Skeletal muscle tissue (tissue), 4 donors: Measurements from ENCODE around the gene UBE2D3. TPM values are rescaled to one million over a fixed set of nuclear protein-coding genes. Genes with fewer than 3 reads are reported as not detected.

Source experiments
- H3K27ac ChIP-seq: one replicate; pipeline ENCODE4 v1.7.0; 2013; ENCODE audit warnings: mild to moderate bottlenecking, low read depth, low read length, inconsistent platforms
- H3K27me3 ChIP-seq, 3 donors: one replicate each; pipeline ENCODE4 v1.7.0; 2013; ENCODE audit warnings: low read length in 3 of 3; ENCODE audit not compliant: control insufficient read depth in 3 of 3, insufficient read depth in 3 of 3
- H3K36me3 ChIP-seq, 3 donors: one replicate each; pipeline ENCODE4 v1.7.0; 2013; ENCODE audit warnings: low read length in 3 of 3; ENCODE audit not compliant: control insufficient read depth in 3 of 3, insufficient read depth in 3 of 3
- H3K4me1 ChIP-seq, 3 donors: one replicate each; pipeline ENCODE4 v1.7.0; 2013; ENCODE audit warnings: low read length in 3 of 3, mild to moderate bottlenecking in 3 of 3; ENCODE audit not compliant: control insufficient read depth in 3 of 3, insufficient read depth in 3 of 3
- H3K4me3 ChIP-seq, 3 donors: one replicate each; pipeline ENCODE4 v1.7.0; 2013; ENCODE audit warnings: low read length in 3 of 3
- H3K9ac ChIP-seq, 3 donors: one replicate each; pipeline ENCODE4 v1.7.0; 2013; ENCODE audit warnings: low read length in 3 of 3, mild to moderate bottlenecking in 3 of 3, moderate library complexity in 2 of 3, low read depth in 1 of 3
- H3K9me3 ChIP-seq, 3 donors: one replicate each; pipeline ENCODE4 v1.7.0; 2013; ENCODE audit warnings: low read length in 3 of 3; ENCODE audit not compliant: control insufficient read depth in 3 of 3
- total RNA-seq: library from RNA; depleted of rRNA; stranded (reverse); fragments of >200 nt; gene quantifications from one replicate; pipeline ENCODE4 v1.2.3, GENCODE V29; 2014
- donor health status: Osteomylitis.

UBE2D3 gene
- total RNA-seq, 1 donor from 2014 or later = 246 TPM

GRCh38 chr4:102781570-102781969, 45.8 kb downstream of the UBE2D3 start:
- no peaks in the 10 kb centered on the region for H3K9me3 ChIP-seq
- H3K36me3 ChIP-seq = no peaks in the 10 kb centered on the region
- H3K27ac ChIP-seq = no peak overlapping the region
- H3K4me3 ChIP-seq = no peak overlapping the region
- H3K9ac ChIP-seq = no peak overlapping the region
- H3K27me3 ChIP-seq = no peaks in the 10 kb centered on the region
- H3K4me1 ChIP-seq = no peaks in the 10 kb centered on the region

- Histone ChIP-seq H3K9me3 (no peaks in the 10 kb centered on the region), H3K4me3 (no peak overlapping the region), H3K9ac (no peak overlapping the region), H3K4me1 (no peaks in the 10 kb centered on the region), H3K27ac (no peak overlapping the region), H3K36me3 (no peaks in the 10 kb centered on the region), H3K27me3 (no peaks in the 10 kb centered on the region)
Observed at GRCh38 chr4:102780476-102781144, 46.7 kb downstream of the UBE2D3 start.

DNA sequence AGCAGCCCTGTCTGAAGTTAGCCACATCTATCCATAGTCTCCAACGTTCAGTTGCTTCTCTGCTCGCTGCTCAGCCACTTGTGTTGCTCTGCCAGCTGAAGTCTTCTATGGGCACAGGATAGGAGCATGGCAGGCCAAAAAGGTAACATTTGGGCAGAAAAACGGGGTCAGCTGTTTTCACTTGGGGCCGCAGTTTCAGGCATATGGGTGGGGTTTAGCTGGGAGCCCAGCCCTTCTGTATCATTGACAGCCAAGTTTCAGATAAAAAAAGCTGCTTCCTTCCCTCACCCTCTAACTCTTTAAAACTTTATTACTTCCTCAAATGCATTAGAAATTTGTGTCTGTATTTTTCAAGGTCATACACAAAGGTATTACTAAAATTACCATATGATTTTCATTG, 48.1 kb downstream of the UBE2D3 start:
- Histone ChIP-seq H3K4me1 (no peaks in the 10 kb centered on the region), H3K9me3 (no peaks in the 10 kb centered on the region), H3K27me3 (no peaks in the 10 kb centered on the region)

GRCh38 chr4:102778720-102779119, 48.6 kb downstream of the UBE2D3 start:
- Histone ChIP-seq H3K4me3 (no peak overlapping the region), H3K4me1 (no peaks in the 10 kb centered on the region), H3K9ac (no peak overlapping the region), H3K27ac (no peak overlapping the region), H3K9me3 (no peaks in the 10 kb centered on the region), H3K27me3 (no peaks in the 10 kb centered on the region), H3K36me3 (no peaks in the 10 kb centered on the region)

More for the DNA sequence above, 48.1 kb downstream of the UBE2D3 start:
- no peak overlapping the region for H3K9ac ChIP-seq
- H3K4me3 ChIP-seq = no peak overlapping the region
- no peak overlapping the region for H3K27ac ChIP-seq
- H3K36me3 ChIP-seq = no peaks in the 10 kb centered on the region

DNA sequence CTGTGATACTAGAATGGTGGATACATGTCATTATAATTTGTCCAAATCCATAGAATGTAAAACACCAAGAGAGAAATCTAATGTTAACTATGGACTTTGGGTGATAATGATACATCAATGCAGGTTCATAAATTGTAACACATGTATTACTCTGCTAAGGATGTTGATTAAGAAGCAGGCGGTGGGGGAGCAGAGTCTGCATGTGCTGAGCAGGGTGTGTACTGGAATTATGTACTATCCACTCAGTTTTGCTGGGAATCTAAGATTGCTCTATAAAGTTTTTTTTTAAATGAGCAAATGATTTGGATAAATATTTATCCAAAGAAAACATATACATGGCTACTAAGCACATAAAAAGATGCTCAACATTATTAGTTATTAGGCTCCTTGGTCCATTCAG, 51.5 kb downstream of the UBE2D3 start:
- Histone ChIP-seq H3K27me3 (no peaks in the 10 kb centered on the region), H3K9ac (no peak overlapping the region), H3K27ac (no peak overlapping the region), H3K9me3 (no peaks in the 10 kb centered on the region), H3K36me3 (no peaks in the 10 kb centered on the region), H3K4me3 (no peak overlapping the region), H3K4me1 (no peaks in the 10 kb centered on the region)

DNA sequence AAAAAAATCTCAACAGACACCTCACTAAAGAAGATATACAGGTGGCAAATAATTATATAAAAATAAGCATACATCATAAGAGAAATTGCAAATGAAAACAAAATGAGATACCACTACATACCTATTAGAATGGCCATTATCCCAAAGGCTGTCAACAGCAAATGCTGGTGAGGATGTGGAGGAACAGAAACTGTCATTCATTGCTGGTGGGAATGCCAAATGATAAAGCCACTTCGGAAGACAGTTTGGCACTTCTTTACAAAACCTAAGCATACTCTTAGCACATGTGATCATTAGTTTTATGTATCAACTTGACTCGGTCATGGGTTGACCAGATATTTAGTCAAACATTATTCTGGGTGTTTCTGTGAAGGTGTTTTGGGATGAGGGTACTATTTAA, 53.1 kb downstream of the UBE2D3 start:
- H3K4me1 ChIP-seq = no peaks in the 10 kb centered on the region
- H3K4me3 ChIP-seq = no peak overlapping the region
- no peaks in the 10 kb centered on the region for H3K27me3 ChIP-seq
- H3K9ac ChIP-seq = no peak overlapping the region
- no peaks in the 10 kb centered on the region for H3K9me3 ChIP-seq
- no peak overlapping the region for H3K27ac ChIP-seq
- no peaks in the 10 kb centered on the region for H3K36me3 ChIP-seq

DNA sequence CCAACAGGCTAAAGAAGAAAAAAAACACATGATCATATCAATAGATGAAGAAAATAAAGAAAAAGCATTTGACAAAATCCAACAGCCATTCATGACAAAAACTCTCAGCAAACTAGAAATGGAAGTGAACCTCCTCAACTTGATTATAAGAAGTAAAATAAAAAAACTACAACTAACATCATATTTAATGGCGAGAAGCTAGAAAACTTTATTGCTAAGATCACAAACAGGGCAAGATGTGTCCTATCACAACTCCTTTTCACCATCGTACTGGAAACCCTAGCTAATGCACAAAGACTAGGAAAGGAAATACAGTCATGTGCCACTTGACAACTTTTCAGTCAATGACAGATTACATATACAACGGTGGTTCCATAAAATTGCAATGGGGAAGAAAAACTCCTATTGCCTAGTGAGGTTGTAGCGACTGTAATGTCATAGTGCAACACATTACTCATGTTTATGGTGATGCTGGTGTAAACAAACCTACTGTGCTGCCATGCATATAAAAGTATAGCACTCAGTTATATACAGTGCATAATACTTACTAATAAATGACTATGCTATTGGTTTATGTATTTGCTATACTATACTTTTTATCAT, 54.5 kb downstream of the UBE2D3 start:
- H3K27ac ChIP-seq = no peak overlapping the region
- H3K9me3 ChIP-seq = no peaks in the 10 kb centered on the region
- no peak overlapping the region for H3K4me3 ChIP-seq
- no peak overlapping the region for H3K9ac ChIP-seq
- no peaks in the 10 kb centered on the region for H3K36me3 ChIP-seq
- no peaks in the 10 kb centered on the region for H3K4me1 ChIP-seq
- no peaks in the 10 kb centered on the region for H3K27me3 ChIP-seq

DNA sequence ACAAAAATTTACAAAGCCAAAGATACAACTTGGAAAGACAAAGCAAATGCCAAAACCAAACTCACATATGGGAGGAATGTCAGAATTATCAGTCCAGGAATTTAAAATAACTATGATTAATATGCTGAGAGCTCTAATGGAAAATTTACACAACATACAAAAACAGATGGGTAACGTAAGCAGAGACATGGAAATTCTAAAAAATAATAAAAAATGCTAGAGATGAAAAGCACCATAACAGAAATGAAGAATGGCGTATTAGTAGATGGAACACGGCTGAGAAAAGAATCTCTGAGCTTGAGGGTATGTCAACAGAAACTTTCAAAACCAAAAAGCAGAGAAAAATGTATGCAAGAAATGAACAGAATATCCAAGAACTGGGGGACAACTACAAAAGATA, 62.5 kb downstream of the UBE2D3 start:
- Histone ChIP-seq H3K9ac (no peak overlapping the region), H3K9me3 (no peaks in the 10 kb centered on the region), H3K4me3 (no peak overlapping the region), H3K4me1 (peaks cover 3 to 9% (median 7%) of the 10 kb centered on the region in 3 donors), H3K36me3 (no peaks in the 10 kb centered on the region), H3K27me3 (no peaks in the 10 kb centered on the region), H3K27ac (no peak overlapping the region)

DNA sequence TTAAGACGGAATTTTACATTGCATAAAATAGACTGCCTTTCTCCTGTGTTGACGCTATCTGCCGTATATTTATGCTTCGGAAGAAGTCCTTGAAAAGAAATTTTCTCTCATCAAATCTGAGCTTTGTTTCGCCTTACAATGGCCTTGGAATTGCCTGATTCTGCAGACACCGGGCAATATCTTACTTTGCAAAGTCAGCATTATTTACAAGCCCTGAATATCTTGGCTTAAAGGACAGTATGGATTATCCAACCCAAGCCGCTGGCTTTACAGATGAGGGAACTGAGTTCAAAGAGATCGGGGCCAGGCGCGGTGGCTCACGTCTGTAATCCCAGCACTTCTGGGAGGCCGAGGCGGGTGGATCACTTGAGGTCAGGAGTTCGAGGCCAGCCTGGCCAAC, 65.4 kb downstream of the UBE2D3 start:
- peaks cover 6 to 17% (median 10%) of the 10 kb centered on the region in 3 donors for H3K4me1 ChIP-seq
- H3K9me3 ChIP-seq = no peaks in the 10 kb centered on the region
- H3K27ac ChIP-seq = no peak overlapping the region
- peak overlapping the region; percentile 96 to 99 (median 96) for H3K4me3 ChIP-seq
- peak overlapping the region; percentile 79 to 95 (median 93) for H3K9ac ChIP-seq
- H3K36me3 ChIP-seq = no peaks in the 10 kb centered on the region
- H3K27me3 ChIP-seq = no peaks in the 10 kb centered on the region

DNA sequence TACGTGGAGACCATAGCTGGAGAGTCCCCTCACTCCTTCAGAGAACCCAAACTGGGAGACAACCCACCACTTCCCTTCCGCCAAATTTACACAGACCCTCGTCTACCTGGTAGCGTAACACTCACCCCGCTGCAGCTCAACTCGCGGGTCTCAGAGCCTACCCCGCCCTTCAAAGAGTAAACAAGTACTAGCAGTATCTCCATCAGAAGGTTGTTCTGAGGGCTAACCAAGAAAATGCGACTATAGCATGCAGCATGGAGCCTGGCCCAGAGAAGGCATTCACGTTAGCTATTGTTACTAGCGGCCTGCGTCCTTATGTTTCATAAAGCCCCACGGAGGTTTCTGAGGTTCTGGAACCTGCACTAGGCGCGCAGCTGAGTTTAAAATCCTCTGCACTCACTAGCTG, 66.1 kb downstream of the UBE2D3 start:
- H3K27me3 ChIP-seq = no peaks in the 10 kb centered on the region
- H3K4me3 ChIP-seq = peak overlapping the region; percentile 96 to 99 (median 96)
- peak overlapping the region; percentile 79 to 95 (median 93) for H3K9ac ChIP-seq
- H3K9me3 ChIP-seq = no peaks in the 10 kb centered on the region
- peaks cover 6 to 17% (median 10%) of the 10 kb centered on the region in 3 donors for H3K4me1 ChIP-seq
- H3K36me3 ChIP-seq = no peaks in the 10 kb centered on the region
- H3K27ac ChIP-seq = peak overlapping the region; percentile 77
